WTC11 (cell line): ENCODE data around the gene WRAP73. TPM values are rescaled to one million over a fixed set of nuclear protein-coding genes. Genes with fewer than 3 reads are reported as not detected.
A peak's percentile ranks its signal among the peaks of the same experiment; 100 is the strongest.

Source experiments
- ATAC-seq: fragments of 200-7000 bp; cut with Tn5 transposase; 2 replicates; pipeline ENCODE4 v1.10.0; 2021; ENCODE audit warnings: mild to moderate bottlenecking, moderate library complexity
- CTCF ChIA-PET: fragments of 300-600 bp; sonication (Branson Sonifier 250); formaldehyde crosslinking; loops from one replicate; lab custom pipeline; 2021; ENCODE audit warnings: antibody characterized with exemption; lab: Charles Lee
- POLR2A ChIA-PET: fragments of 350-600 bp; sonication (Branson Sonifier 250); formaldehyde crosslinking; loops from one replicate; lab custom pipeline; 2021; ENCODE audit warnings: antibody characterized with exemption; lab: Charles Lee
- DNase-seq: peaks from one replicate; pipeline ENCODE4 v3.0.0; 2021; ENCODE audit warnings: low spot score
- H3K27ac Mint-ChIP-seq: 2 replicates; pipeline ENCODE4 v1.8.0; 2021; ENCODE audit warnings: mixed read lengths
- H3K27me3 Mint-ChIP-seq: 2 replicates; pipeline ENCODE4 v1.8.0; 2021; ENCODE audit warnings: low read depth, mild to moderate bottlenecking, moderate library complexity, mixed read lengths
- H3K36me3 Mint-ChIP-seq: 2 replicates; pipeline ENCODE4 v1.8.0; 2021; ENCODE audit warnings: mixed read lengths
- H3K4me1 Mint-ChIP-seq: 2 replicates; pipeline ENCODE4 v1.8.0; 2022; ENCODE audit warnings: mixed read lengths
- H3K4me3 Mint-ChIP-seq: 2 replicates; pipeline ENCODE4 v1.8.0; 2021; ENCODE audit warnings: mild to moderate bottlenecking, moderate library complexity, mixed read lengths
- H3K9me3 Mint-ChIP-seq: 2 replicates; pipeline ENCODE4 v1.8.0; 2021; ENCODE audit warnings: mixed read lengths
- ATF3 ChIP-seq: sonication (generic); formaldehyde crosslinking; conservative IDR thresholded peaks from 2 replicates; pipeline ENCODE4 v1.8.1; 2022; ENCODE audit warnings: mild to moderate bottlenecking, missing genetic modification reagents
- CBFB ChIP-seq: sonication (generic); formaldehyde crosslinking; IDR thresholded peaks from 2 replicates; pipeline ENCODE4 v1.8.1; 2022; ENCODE audit warnings: mild to moderate bottlenecking, low read depth, missing genetic modification reagents
- CDX4 ChIP-seq: fragments of 250-450 bp; sonication (Bioruptor Pico); IDR thresholded peaks from 2 replicates; pipeline ENCODE4 v1.9.0; 2021; ENCODE audit warnings: moderate library complexity, mild to moderate bottlenecking, inconsistent platforms, borderline replicate concordance
- E2F4 ChIP-seq: sonication (generic); formaldehyde crosslinking; IDR thresholded peaks from 2 replicates; pipeline ENCODE4 v1.8.1; 2022; ENCODE audit warnings: low read depth, mild to moderate bottlenecking, moderate library complexity, missing genetic modification reagents, borderline replicate concordance
- E2F5 ChIP-seq: sonication (generic); formaldehyde crosslinking; IDR thresholded peaks from 2 replicates; pipeline ENCODE4 v1.8.1; 2022; ENCODE audit warnings: mild to moderate bottlenecking, moderate library complexity, missing genetic modification reagents
- FOXP1 ChIP-seq: sonication (generic); formaldehyde crosslinking; IDR thresholded peaks from 2 replicates; pipeline ENCODE4 v1.8.0; 2022; ENCODE audit warnings: missing genetic modification reagents, mild to moderate bottlenecking, moderate library complexity, borderline replicate concordance
- GABPB1 ChIP-seq: sonication (generic); formaldehyde crosslinking; IDR thresholded peaks from 2 replicates; pipeline ENCODE4 v1.8.1; 2023; ENCODE audit warnings: mild to moderate bottlenecking, missing genetic modification reagents
- JUN ChIP-seq: sonication (generic); formaldehyde crosslinking; IDR thresholded peaks from 2 replicates; pipeline ENCODE4 v1.8.0; 2023; ENCODE audit warnings: mild to moderate bottlenecking, missing genetic modification reagents
- NR1H2 ChIP-seq: sonication (generic); formaldehyde crosslinking; IDR thresholded peaks from 2 replicates; pipeline ENCODE4 v1.9.0; 2021; ENCODE audit warnings: mild to moderate bottlenecking, moderate library complexity, missing genetic modification reagents
- OVOL2 ChIP-seq: fragments of 250-450 bp; sonication (Bioruptor Pico); IDR thresholded peaks from 2 replicates; pipeline ENCODE4 v1.9.0; 2021; ENCODE audit warnings: mild to moderate bottlenecking, borderline replicate concordance
- PRDM15 ChIP-seq: sonication (generic); formaldehyde crosslinking; IDR thresholded peaks from 2 replicates; pipeline ENCODE4 v1.8.0; 2022; ENCODE audit warnings: missing genetic modification reagents
- RORB ChIP-seq: fragments of 250-450 bp; sonication (Bioruptor Pico); IDR thresholded peaks from 2 replicates; pipeline ENCODE4 v1.9.0; 2021; ENCODE audit warnings: mild to moderate bottlenecking
- SMAD3 ChIP-seq: sonication (generic); formaldehyde crosslinking; IDR thresholded peaks from 2 replicates; pipeline ENCODE4 v1.8.0; 2022; ENCODE audit warnings: missing genetic modification reagents, mild to moderate bottlenecking, borderline replicate concordance
- SOX15 ChIP-seq: fragments of 250-450 bp; sonication (Bioruptor Pico); IDR thresholded peaks from 2 replicates; pipeline ENCODE4 v1.9.0; 2021; ENCODE audit warnings: mild to moderate bottlenecking
- ZNF317 ChIP-seq: sonication (generic); formaldehyde crosslinking; IDR thresholded peaks from 2 replicates; pipeline ENCODE4 v1.8.1; 2023; ENCODE audit warnings: low read depth, mild to moderate bottlenecking, moderate library complexity, missing genetic modification reagents, borderline replicate concordance
- ZNF396 ChIP-seq: fragments of 250-450 bp; sonication (Bioruptor Pico); IDR thresholded peaks from 2 replicates; pipeline ENCODE4 v1.8.0; 2021; ENCODE audit warnings: mild to moderate bottlenecking, moderate library complexity, borderline replicate concordance
- ZNF671 ChIP-seq: fragments of 250-450 bp; sonication (Bioruptor Pico); IDR thresholded peaks from 2 replicates; pipeline ENCODE4 v1.8.0; 2021; ENCODE audit warnings: mild to moderate bottlenecking
- total RNA-seq: library from RNA; stranded (reverse); gene quantifications from 3 replicates; pipeline ENCODE4 v1.2.3, GENCODE V29; 2021
- TF ChIP-seq, protein P1 (sequence below): sonication (generic); formaldehyde crosslinking; IDR thresholded peaks from 2 replicates; pipeline ENCODE4 v1.8.0; 2023; ENCODE audit warnings: mild to moderate bottlenecking, missing genetic modification reagents

WRAP73 gene
- total RNA-seq, 1 experiment from 2014 or later = 39.2 TPM

DNA sequence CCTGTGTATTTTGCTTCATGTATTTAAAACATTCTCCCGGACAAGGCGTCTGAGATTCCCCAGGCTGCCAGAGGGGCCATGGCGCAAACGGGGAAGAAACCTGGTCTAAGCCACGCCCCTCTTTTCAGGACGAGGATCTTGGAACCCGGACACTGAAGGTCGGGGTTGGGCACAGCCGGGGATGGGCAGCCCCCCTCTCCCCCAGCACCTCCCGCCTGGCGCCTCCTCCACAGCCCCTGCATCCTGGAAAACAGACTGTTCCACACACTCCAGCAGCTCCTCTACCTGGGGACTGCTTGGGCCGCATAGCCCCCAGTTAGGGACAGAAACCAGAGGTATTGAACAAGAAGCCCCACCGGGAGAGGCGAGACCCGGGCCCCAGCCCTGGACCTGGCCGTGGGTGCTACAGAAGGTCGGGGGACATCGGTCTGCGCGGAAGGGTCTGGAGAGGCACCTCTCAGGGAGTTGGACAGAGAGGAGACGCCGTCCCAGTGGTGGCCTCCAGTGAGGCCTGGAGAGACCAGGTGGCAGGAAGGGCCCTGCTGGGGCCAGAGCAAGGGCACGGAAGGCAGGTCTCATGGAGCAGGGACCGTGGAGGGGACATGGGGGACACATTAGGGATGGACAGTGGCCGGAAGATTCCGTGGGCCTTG, 7.8 kb upstream of the WRAP73 start:
- H3K36me3 Mint-ChIP-seq = no peaks in the 10 kb centered on the region
- H3K27ac Mint-ChIP-seq = no peak overlapping the region
- DNase-seq = peak; percentile 17
- no peaks in the 10 kb centered on the region for H3K9me3 Mint-ChIP-seq
- ChIA-PET CTCF (interaction anchor here (0.8 kb wide), 1 partner anchor 67 kb away, joined by 4 read pairs; no protein-coding TSS in a partner anchor), POLR2A (no interaction called here)
- H3K4me3 Mint-ChIP-seq = no peak overlapping the region
- ATAC-seq = no peak
- TF ChIP-seq JUN (CRISPR knock-in tag) (no peak), SOX15 (CRISPR knock-in tag) (no peak), E2F5 (CRISPR knock-in tag) (no peak), ATF3 (CRISPR knock-in tag) (no peak), ZNF317 (CRISPR knock-in tag) (no peak), ZNF671 (CRISPR knock-in tag) (no peak), FOXP1 (no peak), NR1H2 (CRISPR knock-in tag) (no peak), PRDM15 (CRISPR knock-in tag) (no peak), E2F4 (CRISPR knock-in tag) (no peak), CBFB (CRISPR knock-in tag) (no peak), CDX4 (CRISPR knock-in tag) (no peak), SMAD3 (CRISPR knock-in tag) (no peak), RORB (CRISPR knock-in tag) (no peak), GABPB1 (no peak), ZNF396 (no peak), OVOL2 (CRISPR knock-in tag) (no peak)
- TF ChIP-seq, protein P1, sequence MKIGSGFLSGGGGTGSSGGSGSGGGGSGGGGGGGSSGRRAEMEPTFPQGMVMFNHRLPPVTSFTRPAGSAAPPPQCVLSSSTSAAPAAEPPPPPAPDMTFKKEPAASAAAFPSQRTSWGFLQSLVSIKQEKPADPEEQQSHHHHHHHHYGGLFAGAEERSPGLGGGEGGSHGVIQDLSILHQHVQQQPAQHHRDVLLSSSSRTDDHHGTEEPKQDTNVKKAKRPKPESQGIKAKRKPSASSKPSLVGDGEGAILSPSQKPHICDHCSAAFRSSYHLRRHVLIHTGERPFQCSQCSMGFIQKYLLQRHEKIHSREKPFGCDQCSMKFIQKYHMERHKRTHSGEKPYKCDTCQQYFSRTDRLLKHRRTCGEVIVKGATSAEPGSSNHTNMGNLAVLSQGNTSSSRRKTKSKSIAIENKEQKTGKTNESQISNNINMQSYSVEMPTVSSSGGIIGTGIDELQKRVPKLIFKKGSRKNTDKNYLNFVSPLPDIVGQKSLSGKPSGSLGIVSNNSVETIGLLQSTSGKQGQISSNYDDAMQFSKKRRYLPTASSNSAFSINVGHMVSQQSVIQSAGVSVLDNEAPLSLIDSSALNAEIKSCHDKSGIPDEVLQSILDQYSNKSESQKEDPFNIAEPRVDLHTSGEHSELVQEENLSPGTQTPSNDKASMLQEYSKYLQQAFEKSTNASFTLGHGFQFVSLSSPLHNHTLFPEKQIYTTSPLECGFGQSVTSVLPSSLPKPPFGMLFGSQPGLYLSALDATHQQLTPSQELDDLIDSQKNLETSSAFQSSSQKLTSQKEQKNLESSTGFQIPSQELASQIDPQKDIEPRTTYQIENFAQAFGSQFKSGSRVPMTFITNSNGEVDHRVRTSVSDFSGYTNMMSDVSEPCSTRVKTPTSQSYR (CRISPR knock-in tag) = no peak
- H3K4me1 Mint-ChIP-seq = peaks cover 12% of the 10 kb centered on the region
- peaks cover 64% of the 10 kb centered on the region for H3K27me3 Mint-ChIP-seq
